CD4-positive, alpha-beta memory T cell (primary cell): ENCODE measurements around the gene SETBP1. TPM values are rescaled to one million over a fixed set of nuclear protein-coding genes. Genes with fewer than 3 reads are reported as not detected.

Source experiments
- CTCF ChIA-PET: fragments of 350-600 bp; sonication (Branson Sonifier 250); formaldehyde crosslinking; loops from one replicate; lab custom pipeline; 2021; ENCODE audit warnings: inconsistent platforms; ENCODE audit not compliant: partially characterized antibody; lab: Charles Lee
- POLR2A ChIA-PET: fragments of 350-600 bp; sonication (Branson Sonifier 250); formaldehyde crosslinking; loops from one replicate; lab custom pipeline; 2021; ENCODE audit not compliant: partially characterized antibody; lab: Charles Lee
- DNase-seq, 5 donors: peaks; one replicate each; pipeline versions ENCODE4 v3.0.0 to v3.0.0-alpha.2; 2020 to 2022; ENCODE audit warnings: mixed read lengths in 1 of 5
- H3K27ac ChIP-seq: one replicate; pipeline ENCODE4 v1.7.0; 2013; ENCODE audit warnings: low read depth, low read length
- H3K27me3 ChIP-seq: 2 replicates; pipeline ENCODE4 v1.7.0; 2013; ENCODE audit warnings: mild to moderate bottlenecking, low read length, moderate library complexity; ENCODE audit not compliant: insufficient read depth
- H3K36me3 ChIP-seq: 2 replicates; pipeline ENCODE4 v1.7.0; 2013; ENCODE audit warnings: mild to moderate bottlenecking, low read length, moderate library complexity; ENCODE audit not compliant: insufficient read depth
- H3K4me1 ChIP-seq: 2 replicates; pipeline ENCODE4 v1.7.0; 2013; ENCODE audit warnings: mild to moderate bottlenecking, low read length, moderate library complexity; ENCODE audit not compliant: insufficient read depth
- H3K4me3 ChIP-seq, 2 donors: one replicate each; pipeline ENCODE4 v1.7.0; 2013; ENCODE audit warnings: low read length in 2 of 2, mild to moderate bottlenecking in 1 of 2
- H3K9me3 ChIP-seq, 2 donors: one replicate each; pipeline ENCODE4 v1.7.0; 2013; ENCODE audit warnings: low read length in 2 of 2, control low read depth in 1 of 2; ENCODE audit not compliant: control insufficient read depth in 1 of 2
- H3K27ac Mint-ChIP-seq, 7 donors: one replicate each; pipeline ENCODE4 v1.8.0; 2020 to 2021; ENCODE audit warnings: mixed read lengths in 7 of 7, mild to moderate bottlenecking in 6 of 7, inconsistent platforms in 3 of 7, moderate library complexity in 3 of 7
- H3K27me3 Mint-ChIP-seq, 2 donors: one replicate each; pipeline ENCODE4 v1.8.0; 2020 to 2021; ENCODE audit warnings: mixed read lengths in 2 of 2
- H3K36me3 Mint-ChIP-seq, 2 donors: one replicate each; pipeline ENCODE4 v1.8.0; 2020 to 2021; ENCODE audit warnings: mixed read lengths in 2 of 2, inconsistent platforms in 1 of 2, mild to moderate bottlenecking in 1 of 2
- H3K4me1 Mint-ChIP-seq, 4 donors: one replicate each; pipeline ENCODE4 v1.8.0; 2020 to 2021; ENCODE audit warnings: mixed read lengths in 4 of 4, mild to moderate bottlenecking in 1 of 4
- H3K4me3 Mint-ChIP-seq, 8 donors: one replicate each; pipeline ENCODE4 v1.8.0; 2020 to 2021; ENCODE audit warnings: mixed read lengths in 8 of 8, mild to moderate bottlenecking in 7 of 8, moderate library complexity in 6 of 8, inconsistent platforms in 3 of 8
- H3K9me3 Mint-ChIP-seq, 8 donors: one replicate each; pipeline ENCODE4 v1.8.0; 2020 to 2021; ENCODE audit warnings: mixed read lengths in 8 of 8, mild to moderate bottlenecking in 5 of 8, inconsistent platforms in 3 of 8, moderate library complexity in 1 of 8
- intact Hi-C: fragments of 100-400 bp; cut with micrococcal nuclease; formaldehyde crosslinking; loops from one replicate; pipeline ENCODE4 v1.15.1; 2023
- polyA plus RNA-seq, 2 donors: library from polyadenylated mRNA; unstranded; fragments of 300-500 nt; fragmentation: Illumina TruSeq; gene quantifications; one replicate each; pipeline ENCODE4 v1.2.3, GENCODE V29; 2021
- total RNA-seq, 2 experiments: library from RNA; stranded (reverse); gene quantifications; one replicate each; pipeline ENCODE4 v1.2.3, GENCODE V29; 2021

The SETBP1 gene
- total and polyA plus RNA-seq, 4 experiments from 2014 or later = 0.03 to 0.21 (median 0.09) TPM; not detected in 1

- H3K9me3 Mint-ChIP-seq = no peaks in the 10 kb centered on the region
- CTCF ChIA-PET = interaction anchor here (0.7 kb wide), 1 partner anchor 57 kb away, joined by 3 read pairs; no protein-coding TSS in a partner anchor
- no peak overlapping the region for H3K27ac ChIP-seq
These were observed 81.1 kb downstream of the SETBP1 start for GRCh38 chr18:44761812-44762211.

GRCh38 chr18:44763327-44763726 is 82.6 kb downstream of the SETBP1 start:
- H3K4me3 Mint-ChIP-seq = no peak overlapping the region
- intact Hi-C loops = no loop called here
- CTCF ChIA-PET = interaction anchor here (1.1 kb wide), 1 partner anchor 164 kb away, joined by 3 read pairs; no protein-coding TSS in a partner anchor
- H3K4me3 ChIP-seq = no peak overlapping the region
- no peaks in the 10 kb centered on the region for H3K9me3 Mint-ChIP-seq
- H3K27ac Mint-ChIP-seq = no peak overlapping the region
- H3K36me3 Mint-ChIP-seq = no peaks in the 10 kb centered on the region
- POLR2A ChIA-PET = interaction anchor here (1.0 kb wide), 1 partner anchor 42 kb away, joined by 3 read pairs; no protein-coding TSS in a partner anchor
- H3K4me1 ChIP-seq = peaks cover 21% of the 10 kb centered on the region
- H3K27ac ChIP-seq = no peak overlapping the region
- no peak for DNase-seq
- H3K9me3 ChIP-seq = no peaks in the 10 kb centered on the region
- peaks cover 15 to 22% (median 19%) of the 10 kb centered on the region in 4 donors for H3K4me1 Mint-ChIP-seq
- H3K27me3 Mint-ChIP-seq = no peaks in the 10 kb centered on the region
- H3K27me3 ChIP-seq = no peaks in the 10 kb centered on the region
- no peaks in the 10 kb centered on the region for H3K36me3 ChIP-seq

More at GRCh38 chr18:44761812-44762211, 81.1 kb downstream of the SETBP1 start:
- H3K4me1 ChIP-seq = peaks cover 21% of the 10 kb centered on the region
- no peaks in the 10 kb centered on the region for H3K36me3 ChIP-seq
- H3K9me3 ChIP-seq = no peaks in the 10 kb centered on the region
- no peak overlapping the region for H3K4me3 Mint-ChIP-seq
- no peak overlapping the region for H3K27ac Mint-ChIP-seq
- H3K4me1 Mint-ChIP-seq = peaks cover 16 to 22% (median 19%) of the 10 kb centered on the region in 4 donors
- no peaks in the 10 kb centered on the region for H3K27me3 Mint-ChIP-seq
- H3K36me3 Mint-ChIP-seq = no peaks in the 10 kb centered on the region
- no peaks in the 10 kb centered on the region for H3K27me3 ChIP-seq
- POLR2A ChIA-PET = no interaction called here
- intact Hi-C loops = no loop called here
- DNase-seq = no peak
- H3K4me3 ChIP-seq = no peak overlapping the region

DNA sequence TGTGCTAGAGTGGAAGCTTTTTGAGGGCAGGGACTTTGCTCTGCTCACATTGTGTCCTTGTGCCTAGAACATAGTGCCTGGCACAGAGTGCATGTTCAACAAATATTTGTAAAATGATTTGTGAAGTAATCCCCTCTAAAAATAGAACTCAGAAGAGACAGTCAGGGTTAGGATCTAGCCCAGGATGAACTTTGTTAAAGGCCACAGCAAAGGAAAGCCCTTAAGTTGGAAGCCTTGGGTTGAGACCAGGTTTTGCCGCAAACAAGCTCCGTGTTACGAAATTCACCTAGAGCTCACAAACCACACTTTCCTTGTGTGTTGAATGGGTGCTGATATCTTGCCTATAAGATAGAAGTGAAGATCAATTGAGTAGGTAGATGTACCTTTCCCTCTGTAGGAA is 84.2 kb downstream of the SETBP1 start:
- Histone ChIP-seq H3K36me3 (no peaks in the 10 kb centered on the region), H3K9me3 (no peaks in the 10 kb centered on the region), H3K4me1 (peaks cover 8% of the 10 kb centered on the region), H3K27me3 (no peaks in the 10 kb centered on the region), H3K4me3 (no peak overlapping the region), H3K27ac (no peak overlapping the region)
- Mint-ChIP-seq H3K27me3 (peaks cover 0 to 2% of the 10 kb centered on the region in 2 donors), H3K4me1 (peaks cover 5 to 8% (median 6%) of the 10 kb centered on the region in 4 donors), H3K36me3 (no peaks in the 10 kb centered on the region), H3K4me3 (no peak overlapping the region), H3K9me3 (no peaks in the 10 kb centered on the region), H3K27ac (no peak overlapping the region)
- ChIA-PET POLR2A (no interaction called here), CTCF (no interaction called here)
- DNase-seq = no peak
- intact Hi-C loops = no loop called here

DNA sequence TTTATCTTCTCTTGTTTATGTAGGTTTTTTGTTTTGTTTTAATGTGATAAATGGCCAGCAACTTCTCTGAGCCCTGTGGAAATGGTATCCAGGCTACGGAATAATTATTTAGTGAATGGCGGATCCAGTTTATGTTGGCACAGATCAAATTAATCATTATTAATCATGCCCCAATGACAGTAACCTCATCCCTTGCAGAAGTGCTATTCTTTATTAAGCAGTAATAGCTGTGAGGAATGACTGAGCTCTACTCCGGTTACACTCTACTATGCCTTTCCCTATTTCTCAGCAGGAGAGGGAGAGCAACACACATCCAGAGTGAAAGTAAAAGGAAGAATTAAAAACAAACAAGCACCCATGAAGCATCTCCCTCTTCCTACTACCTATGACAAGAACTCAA is 84.8 kb downstream of the SETBP1 start:
- no peaks in the 10 kb centered on the region for H3K36me3 Mint-ChIP-seq
- H3K27ac Mint-ChIP-seq = no peak overlapping the region
- no peak overlapping the region for H3K4me3 ChIP-seq
- no peak overlapping the region for H3K4me3 Mint-ChIP-seq
- intact Hi-C loops = no loop called here
- no peaks in the 10 kb centered on the region for H3K36me3 ChIP-seq
- ChIA-PET POLR2A (no interaction called here), CTCF (no interaction called here)
- no peaks in the 10 kb centered on the region for H3K9me3 ChIP-seq
- H3K27me3 ChIP-seq = no peaks in the 10 kb centered on the region
- peaks cover 0 to 2% (median under 1%) of the 10 kb centered on the region in 4 donors for H3K4me1 Mint-ChIP-seq
- no peak overlapping the region for H3K27ac ChIP-seq
- no peak for DNase-seq
- H3K27me3 Mint-ChIP-seq = peaks cover 0 to 2% of the 10 kb centered on the region in 2 donors
- H3K9me3 Mint-ChIP-seq = no peaks in the 10 kb centered on the region
- H3K4me1 ChIP-seq = peaks cover 2% of the 10 kb centered on the region

- H3K27ac Mint-ChIP-seq = no peak overlapping the region
- H3K4me3 Mint-ChIP-seq = no peak overlapping the region
- Histone ChIP-seq H3K4me3 (no peak overlapping the region), H3K36me3 (no peaks in the 10 kb centered on the region), H3K9me3 (no peaks in the 10 kb centered on the region), H3K27ac (no peak overlapping the region), H3K4me1 (no peaks in the 10 kb centered on the region), H3K27me3 (no peaks in the 10 kb centered on the region)
- no peaks in the 10 kb centered on the region for H3K36me3 Mint-ChIP-seq
- H3K27me3 Mint-ChIP-seq = peaks cover 0 to 2% of the 10 kb centered on the region in 2 donors
- DNase-seq = no peak
- H3K4me1 Mint-ChIP-seq = no peaks in the 10 kb centered on the region
- ChIA-PET POLR2A (no interaction called here), CTCF (no interaction called here)
- H3K9me3 Mint-ChIP-seq = no peaks in the 10 kb centered on the region
- intact Hi-C loops = no loop called here
These were observed 85.8 kb downstream of the SETBP1 start for GRCh38 chr18:44766450-44766849.

DNA sequence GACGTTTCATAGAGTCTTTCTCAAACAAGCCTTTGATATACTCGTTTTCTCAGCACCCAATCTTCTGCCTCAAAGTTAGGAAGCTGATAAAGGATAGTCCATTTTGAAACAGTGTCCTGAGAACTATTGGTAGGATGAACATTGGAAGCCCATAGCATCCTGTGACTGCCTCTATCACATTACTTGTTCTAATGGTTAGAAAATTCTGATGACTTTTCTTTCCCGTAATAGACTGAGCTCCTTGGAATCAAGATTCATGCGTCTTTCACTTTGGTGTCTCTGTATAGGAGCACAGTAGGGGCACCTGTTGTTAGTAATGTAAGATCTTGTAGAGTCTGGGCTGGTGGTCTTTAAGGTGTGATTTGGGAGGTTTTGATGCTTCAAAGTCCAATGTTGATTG is 87.1 kb downstream of the SETBP1 start:
- H3K4me1 ChIP-seq = no peaks in the 10 kb centered on the region
- H3K36me3 ChIP-seq = no peaks in the 10 kb centered on the region
- H3K27me3 ChIP-seq = no peaks in the 10 kb centered on the region
- H3K36me3 Mint-ChIP-seq = no peaks in the 10 kb centered on the region
- no peak overlapping the region for H3K27ac Mint-ChIP-seq
- H3K27me3 Mint-ChIP-seq = peaks cover 0 to 2% of the 10 kb centered on the region in 2 donors
- no peak overlapping the region for H3K4me3 ChIP-seq
- POLR2A ChIA-PET = no interaction called here
- H3K9me3 Mint-ChIP-seq = no peaks in the 10 kb centered on the region
- CTCF ChIA-PET = no interaction called here
- intact Hi-C loops = no loop called here
- no peak for DNase-seq
- H3K27ac ChIP-seq = no peak overlapping the region
- H3K4me1 Mint-ChIP-seq = no peaks in the 10 kb centered on the region
- H3K9me3 ChIP-seq = no peaks in the 10 kb centered on the region
- no peak overlapping the region for H3K4me3 Mint-ChIP-seq

GRCh38 chr18:44770641-44771040 is 90.0 kb downstream of the SETBP1 start:
- no peaks in the 10 kb centered on the region for H3K4me1 Mint-ChIP-seq

More at GRCh38 chr18:44770641-44771040, 90.0 kb downstream of the SETBP1 start:
- no peak for DNase-seq
- H3K4me3 ChIP-seq = no peak overlapping the region
- Mint-ChIP-seq H3K27me3 (peaks cover 0 to 2% of the 10 kb centered on the region in 2 donors), H3K27ac (peak overlapping the region in 1 of 7 donors; percentile 24), H3K36me3 (no peaks in the 10 kb centered on the region), H3K9me3 (no peaks in the 10 kb centered on the region), H3K4me3 (no peak overlapping the region)
- POLR2A ChIA-PET = no interaction called here
- H3K27ac ChIP-seq = no peak overlapping the region
- CTCF ChIA-PET = no interaction called here
- H3K27me3 ChIP-seq = no peaks in the 10 kb centered on the region
- no peaks in the 10 kb centered on the region for H3K4me1 ChIP-seq
- no peaks in the 10 kb centered on the region for H3K9me3 ChIP-seq
- no peaks in the 10 kb centered on the region for H3K36me3 ChIP-seq
- intact Hi-C loops = no loop called here
